Common myeloid progenitor, CD34-positive (primary cell): Measurements from ENCODE around the gene POU2F3.
A peak's percentile ranks its signal among the peaks of the same experiment; 100 is the strongest.

ENCODE experiments used
- CTCF ChIA-PET: fragments of 350-600 bp; sonication (Branson Sonifier 250); formaldehyde crosslinking; loops from one replicate; lab custom pipeline; 2021; ENCODE audit warnings: antibody characterized with exemption; lab: Charles Lee
- POLR2A ChIA-PET: fragments of 350-600 bp; sonication (Branson Sonifier 250); formaldehyde crosslinking; loops from one replicate; lab custom pipeline; 2021; ENCODE audit warnings: antibody characterized with exemption; lab: Charles Lee
- DNase-seq, 3 donors: peaks; one replicate each; pipeline versions ENCODE4 v3.0.0 to v3.0.0-alpha.2; 2013
- H3K27ac ChIP-seq, 2 experiments: 1 replicate in 1 of 2; 2 replicates in 1 of 2; pipeline ENCODE4 v1.7.0; 2013; ENCODE audit warnings: inconsistent platforms in 2 of 2, low read length in 2 of 2, mild to moderate bottlenecking in 2 of 2, low read depth in 1 of 2, moderate library complexity in 1 of 2; ENCODE audit not compliant: severe bottlenecking in 2 of 2, insufficient read depth in 1 of 2, poor library complexity in 1 of 2
- H3K27me3 ChIP-seq, 5 experiments: replicated peaks in 2 of 5; 1 replicate in 3 of 5; 2 replicates in 2 of 5; pipeline versions ENCODE4 v1.6.1 to v1.7.0; 2013; ENCODE audit warnings: low read length in 4 of 5, mild to moderate bottlenecking in 2 of 5, moderate library complexity in 2 of 5, inconsistent platforms in 1 of 5; ENCODE audit not compliant: insufficient read depth in 5 of 5, control insufficient read depth in 4 of 5
- H3K36me3 ChIP-seq, 4 experiments: 1 replicate in 2 of 4; 2 replicates in 2 of 4; pipeline versions ENCODE4 v1.6.1 to v1.7.0; 2013; ENCODE audit warnings: low read length in 3 of 4, control low read depth in 1 of 4, mild to moderate bottlenecking in 1 of 4; ENCODE audit not compliant: control insufficient read depth in 4 of 4, insufficient read depth in 4 of 4
- H3K4me1 ChIP-seq, 4 experiments: 1 replicate in 3 of 4; 2 replicates in 1 of 4; pipeline versions ENCODE4 v1.6.1 to v1.7.1; 2013; ENCODE audit warnings: low read length in 3 of 4, mild to moderate bottlenecking in 3 of 4, control low read depth in 1 of 4, inconsistent platforms in 1 of 4, moderate library complexity in 1 of 4; ENCODE audit not compliant: control insufficient read depth in 4 of 4, insufficient read depth in 4 of 4; ENCODE audit errors: control extremely low read depth in 1 of 4
- H3K4me3 ChIP-seq, 7 experiments: 1 replicate in 4 of 7; 2 replicates in 3 of 7; pipeline versions ENCODE4 v1.5.1 to v1.7.0; 2013; ENCODE audit warnings: mild to moderate bottlenecking in 7 of 7, low read length in 6 of 7, moderate library complexity in 6 of 7, inconsistent platforms in 2 of 7, low read depth in 2 of 7, control low read depth in 1 of 7; ENCODE audit not compliant: insufficient read depth in 4 of 7, control insufficient read depth in 1 of 7; ENCODE audit errors: extremely low read depth in 1 of 7
- H3K9me3 ChIP-seq, 5 experiments: 1 replicate in 4 of 5; 2 replicates in 1 of 5; pipeline versions ENCODE4 v1.6.1 to v1.7.1; 2013; ENCODE audit warnings: low read length in 4 of 5, mild to moderate bottlenecking in 2 of 5, inconsistent platforms in 1 of 5, low read depth in 1 of 5, moderate library complexity in 1 of 5; ENCODE audit not compliant: control insufficient read depth in 4 of 5, insufficient read depth in 2 of 5; ENCODE audit errors: control extremely low read depth in 1 of 5
- WGBS: methylation state at CpG from one replicate; pipeline ENCODE4 v1.1.5; 2013; ENCODE audit not compliant: insufficient coverage; 5-methylcytosine and 5-hydroxymethylcytosine counted together

Gene POU2F3

GRCh38 chr11:120329556-120329955, 89.6 kb downstream of the POU2F3 start:
- peaks cover 0 to 18% (median 5%) of the 10 kb centered on the region in 4 experiments for H3K36me3 ChIP-seq
- H3K4me3 ChIP-seq = no peak overlapping the region
- H3K27me3 ChIP-seq = peaks cover 0 to 16% (median 0%) of the 10 kb centered on the region in 5 experiments
- H3K27ac ChIP-seq = no peak overlapping the region
- ChIA-PET CTCF (no interaction called here), POLR2A (no interaction called here)
- DNase-seq = no peak
- H3K4me1 ChIP-seq = peaks cover 1 to 35% (median 15%) of the 10 kb centered on the region in 4 experiments
- no peaks in the 10 kb centered on the region for H3K9me3 ChIP-seq
- WGBS = 97% methylated on average over 2 of the region's 3 CpGs

- WGBS = 91% methylated on average over 5 of the region's 6 CpGs
- no peaks in the 10 kb centered on the region for H3K9me3 ChIP-seq
- POLR2A ChIA-PET = no interaction called here
- CTCF ChIA-PET = no interaction called here
- H3K4me1 ChIP-seq = peaks cover 3 to 32% (median 13%) of the 10 kb centered on the region in 4 experiments
- H3K4me3 ChIP-seq = no peak overlapping the region
- H3K27me3 ChIP-seq = peaks cover 0 to 17% (median 0%) of the 10 kb centered on the region in 5 experiments
- H3K27ac ChIP-seq = no peak overlapping the region
- DNase-seq = no peak
- H3K36me3 ChIP-seq = peaks cover 0 to 18% (median 5%) of the 10 kb centered on the region in 4 experiments
These were observed 90.1 kb downstream of the POU2F3 start for GRCh38 chr11:120330045-120330444.

GRCh38 chr11:120331301-120331996, 91.5 kb downstream of the POU2F3 start:
- no peak for DNase-seq
- H3K9me3 ChIP-seq = no peaks in the 10 kb centered on the region
- H3K27me3 ChIP-seq = peaks cover 0 to 15% (median 0%) of the 10 kb centered on the region in 5 experiments
- H3K36me3 ChIP-seq = peaks cover 0 to 18% (median 5%) of the 10 kb centered on the region in 4 experiments
- WGBS = 100% methylated on average over 2 of the region's 2 CpGs
- ChIA-PET CTCF (interaction anchor here (1.0 to 1.1 kb wide), 2 partner anchors 10 kb away, joined by 3 read pairs; no protein-coding TSS in a partner anchor), POLR2A (no interaction called here)
- H3K27ac ChIP-seq = no peak overlapping the region
- peaks cover 6 to 31% (median 16%) of the 10 kb centered on the region in 4 experiments for H3K4me1 ChIP-seq
- H3K4me3 ChIP-seq = no peak overlapping the region

GRCh38 chr11:120332822-120333716, 93.1 kb downstream of the POU2F3 start:
- H3K27ac ChIP-seq = no peak overlapping the region
- H3K4me3 ChIP-seq = no peak overlapping the region
- DNase-seq = peak in 1 of 3 donors; percentile 58
- WGBS = 93% methylated on average over 3 of the region's 5 CpGs
- CTCF ChIA-PET = interaction anchor here (1.0 kb wide), 1 partner anchor 9 kb away, joined by 3 read pairs; no protein-coding TSS in a partner anchor
- POLR2A ChIA-PET = no interaction called here
- H3K4me1 ChIP-seq = peaks cover 5 to 33% (median 26%) of the 10 kb centered on the region in 4 experiments
- H3K27me3 ChIP-seq = peaks cover 3 to 26% (median 14%) of the 10 kb centered on the region in 5 experiments
- H3K36me3 ChIP-seq = peaks cover 0 to 18% (median 5%) of the 10 kb centered on the region in 4 experiments
- no peaks in the 10 kb centered on the region for H3K9me3 ChIP-seq

GRCh38 chr11:120333801-120334200, 93.9 kb downstream of the POU2F3 start:
- ChIA-PET CTCF (interaction anchor here (0.6 to 2.0 kb wide), 3 partner anchors 11 to 118 kb away, joined by 3 to 9 read pairs (median 3); no protein-coding TSS in a partner anchor), POLR2A (no interaction called here)
- peaks cover 0 to 18% (median 5%) of the 10 kb centered on the region in 4 experiments for H3K36me3 ChIP-seq
- 100% methylated on average over 1 of the region's 1 CpG for WGBS
- no peak overlapping the region for H3K4me3 ChIP-seq
- peaks cover 9 to 39% (median 27%) of the 10 kb centered on the region in 4 experiments for H3K4me1 ChIP-seq
- H3K9me3 ChIP-seq = no peaks in the 10 kb centered on the region
- no peak overlapping the region for H3K27ac ChIP-seq
- H3K27me3 ChIP-seq = peaks cover 7 to 26% (median 19%) of the 10 kb centered on the region in 5 experiments
- no peak for DNase-seq

- no peaks in the 10 kb centered on the region for H3K9me3 ChIP-seq
- peaks cover 8 to 27% (median 21%) of the 10 kb centered on the region in 5 experiments for H3K27me3 ChIP-seq
- ChIA-PET CTCF (interaction anchor here (0.6 to 2.0 kb wide), 4 partner anchors 10 to 173 kb away, joined by 3 to 9 read pairs (median 4); no protein-coding TSS in a partner anchor), POLR2A (no interaction called here)
- H3K36me3 ChIP-seq = peaks cover 0 to 18% (median 5%) of the 10 kb centered on the region in 4 experiments
- no peak overlapping the region for H3K4me3 ChIP-seq
- WGBS = no CpG with 5 or more reads among the region's 1 CpG
- no peak for DNase-seq
- no peak overlapping the region for H3K27ac ChIP-seq
- H3K4me1 ChIP-seq = peaks cover 10 to 40% (median 28%) of the 10 kb centered on the region in 4 experiments
These were observed 94.4 kb downstream of the POU2F3 start for GRCh38 chr11:120334332-120334731.
